Left lung (tissue), 14 donors: ENCODE results near the gene PLEK. TPM values are rescaled to one million over a fixed set of nuclear protein-coding genes. Genes with fewer than 3 reads are reported as not detected.

ENCODE experiments used
- ATAC-seq: fragments of 200-7000 bp; cut with Tn5 transposase; one replicate; pipeline ENCODE4 v1.9.1; 2020; ENCODE audit warnings: moderate library complexity
- DNase-seq, 4 donors: peaks; one replicate each; pipeline ENCODE4 v3.0.0-alpha.2; 2013 to 2020
- H3K27ac ChIP-seq, 2 donors: fragments of 200-600 bp; sonication (generic) in 1 of 2; one replicate each; pipeline versions ENCODE4 v1.5.0 to v1.8.0; 2020 to 2021
- H3K27me3 ChIP-seq, 2 donors: fragments of 200-600 bp; sonication (generic) in 1 of 2; one replicate each; pipeline versions ENCODE4 v1.5.0 to v1.8.0; 2020 to 2021
- H3K36me3 ChIP-seq, 2 donors: fragments of 200-600 bp; sonication (generic) in 1 of 2; one replicate each; pipeline versions ENCODE4 v1.5.0 to v1.8.0; 2020 to 2021
- H3K4me1 ChIP-seq, 2 donors: fragments of 200-600 bp; one replicate each; pipeline ENCODE4 v1.8.0; 2021
- H3K4me3 ChIP-seq, 2 donors: fragments of 200-600 bp; sonication (generic) in 1 of 2; one replicate each; pipeline versions ENCODE4 v1.5.0 to v1.8.0; 2020 to 2021; ENCODE audit warnings: mild to moderate bottlenecking in 1 of 2
- H3K9me3 ChIP-seq, 2 donors: fragments of 200-600 bp; sonication (generic) in 1 of 2; one replicate each; pipeline versions ENCODE4 v1.5.0 to v1.8.0; 2020 to 2021
- CTCF ChIP-seq, 2 donors: fragments of 200-600 bp; sonication (generic) in 1 of 2; IDR thresholded peaks; one replicate each; pipeline versions ENCODE4 v1.5.0 to v1.8.0; 2021; ENCODE audit warnings: antibody characterized with exemption in 2 of 2
- intact Hi-C, 2 donors: fragments of 100-400 bp; cut with DNase I; formaldehyde crosslinking; loops; one replicate each; pipeline versions ENCODE4 v1.11.2 to v1.14.2; 2022
- long read RNA-seq, 12 donors: library from polyadenylated mRNA in 2 of 12; unstranded in 2 of 12; transcript quantifications; one replicate each; pipeline ENCODE4 v2.0.0 and lab custom pipeline, GENCODE V29; 2019 to 2026
- polyA plus RNA-seq, 6 donors: library from polyadenylated mRNA; unstranded; fragments of 120-200 nt; gene quantifications; one replicate each; pipeline ENCODE4 v1.2.1, GENCODE V29; 2013; ENCODE audit not compliant: insufficient read length in 6 of 6
- total RNA-seq, 2 donors: library from RNA; stranded (reverse); fragmentation: NEBNext Ultra II Directional; extraction: Animal tissue kit (Norgen Biotek cat#: 25700); gene quantifications; one replicate each; pipeline ENCODE4 v1.2.1, GENCODE V29; 2021
- donor health status: DM: no; HTN: yes; CAD: no.
- donor health status: DM: no; HTN: no; CAD: no.

The PLEK gene
- total RNA-seq (10 to 100 TPM; 20.2 to 67.3 TPM), polyA plus RNA-seq (10 to 100 TPM in 4 of 6 donors, 1 to 10 TPM in 2; 9.0 to 15.3 (median 10.5) TPM)
- long read RNA-seq, donor 1: 0 reads
- long read RNA-seq, donor 2, partial matches to known transcripts: 8 of 8 reads
- long read RNA-seq, donor 2, other reads (novel, unspliced or antisense): 0 of 8 reads
- long read RNA-seq, donor 3: 0 reads
- long read RNA-seq, donor 4, transcript PLEK-201 (9 exons, 2,869 nt): major isoform, 8 of 14 reads
- long read RNA-seq, donor 4, partial matches to known transcripts: 4 of 14 reads
- long read RNA-seq, donor 4, other reads (novel, unspliced or antisense): 2 of 14 reads
- long read RNA-seq, donor 5, partial matches to known transcripts: 0 of 4 reads
- long read RNA-seq, donor 5, other reads (novel, unspliced or antisense): 0 of 4 reads
- long read RNA-seq, donor 6, transcript PLEK-201 (9 exons, 2,869 nt): major isoform, 5 of 5 reads
- long read RNA-seq, donor 6, partial matches to known transcripts: 0 of 5 reads
- long read RNA-seq, donor 6, other reads (novel, unspliced or antisense): 0 of 5 reads
- long read RNA-seq, donor 7, transcript PLEK-201 (9 exons, 2,869 nt): major isoform, 5 of 5 reads
- long read RNA-seq, donor 7, partial matches to known transcripts: 0 of 5 reads
- long read RNA-seq, donor 7, other reads (novel, unspliced or antisense): 0 of 5 reads
- long read RNA-seq, donor 8, partial matches to known transcripts: 0 of 4 reads
- long read RNA-seq, donor 8, other reads (novel, unspliced or antisense): 0 of 4 reads
- long read RNA-seq, donor 9: 0 reads
- long read RNA-seq, donor 10, transcript PLEK-201 (9 exons, 2,869 nt): major isoform, 21 of 34 reads
- long read RNA-seq, donor 10, partial matches to known transcripts: 9 of 34 reads
- long read RNA-seq, donor 10, other reads (novel, unspliced or antisense): 4 of 34 reads
- long read RNA-seq, donor 11, partial matches to known transcripts: 0 of 5 reads
- long read RNA-seq, donor 11, other reads (novel, unspliced or antisense): 0 of 5 reads
- long read RNA-seq, donor 12, partial matches to known transcripts: 0 of 3 reads
- long read RNA-seq, donor 12, other reads (novel, unspliced or antisense): 0 of 3 reads

DNA sequence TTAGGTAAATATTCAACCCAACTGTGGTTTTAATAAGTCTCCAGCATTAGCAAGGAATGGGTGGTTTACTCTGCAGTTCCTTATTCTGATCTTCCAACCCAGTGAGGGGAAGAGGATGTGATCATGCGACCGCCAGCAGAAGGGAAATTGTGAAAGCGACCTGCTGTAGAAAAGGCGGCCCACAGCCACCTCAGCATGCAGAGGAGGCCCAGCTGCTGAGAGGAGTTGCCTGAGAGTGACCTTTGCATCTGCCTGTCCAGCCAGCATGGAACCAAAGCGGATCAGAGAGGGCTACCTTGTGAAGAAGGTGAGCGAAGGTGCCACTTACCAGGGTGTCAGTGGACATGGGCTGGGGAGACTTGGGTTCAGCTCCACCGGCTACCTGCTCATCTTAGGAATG, at the start of gene PLEK:
Gene PLEK (plus strand): TSS at position 196 of the 400 bp plus-strand sequence. CDS start 70 bp downstream, at position 266.
- peak; percentile 68 for ATAC-seq
- Histone ChIP-seq H3K36me3 (no peaks in the 10 kb centered on the region), H3K27me3 (no peaks in the 10 kb centered on the region), H3K4me1 (peaks cover 0 to 47% of the 10 kb centered on the region in 2 donors), H3K4me3 (peak within 1 kb of the TSS; percentile 6 to 54), H3K27ac (peak within 1 kb of the TSS; percentile 46 to 84), H3K9me3 (no peaks in the 10 kb centered on the region)
- DNase-seq: peak in 2 of 4 donors; percentile 86 to 88
- intact Hi-C loops: no loop called here
- TF ChIP-seq CTCF (IDR thresholded peaks at IDR 0.05): no peak

- Histone ChIP-seq H3K36me3 (no peaks in the 10 kb centered on the region), H3K9me3 (no peaks in the 10 kb centered on the region), H3K27me3 (peaks cover 0 to 29% of the 10 kb centered on the region in 2 donors), H3K4me3 (no peak overlapping the region), H3K4me1 (peaks cover 0 to 29% of the 10 kb centered on the region in 2 donors), H3K27ac (no peak overlapping the region)
- DNase-seq: no peak
- no peak for TF ChIP-seq CTCF (IDR thresholded peaks at IDR 0.05)
- ATAC-seq: no peak
- intact Hi-C loops: no loop called here
These were observed 49.0 kb upstream of the PLEK start for GRCh38 chr2:68316111-68316510.

GRCh38 chr2:68317971-68318913, 46.8 kb upstream of the PLEK start:
- no peak for TF ChIP-seq CTCF (IDR thresholded peaks at IDR 0.05)

DNA sequence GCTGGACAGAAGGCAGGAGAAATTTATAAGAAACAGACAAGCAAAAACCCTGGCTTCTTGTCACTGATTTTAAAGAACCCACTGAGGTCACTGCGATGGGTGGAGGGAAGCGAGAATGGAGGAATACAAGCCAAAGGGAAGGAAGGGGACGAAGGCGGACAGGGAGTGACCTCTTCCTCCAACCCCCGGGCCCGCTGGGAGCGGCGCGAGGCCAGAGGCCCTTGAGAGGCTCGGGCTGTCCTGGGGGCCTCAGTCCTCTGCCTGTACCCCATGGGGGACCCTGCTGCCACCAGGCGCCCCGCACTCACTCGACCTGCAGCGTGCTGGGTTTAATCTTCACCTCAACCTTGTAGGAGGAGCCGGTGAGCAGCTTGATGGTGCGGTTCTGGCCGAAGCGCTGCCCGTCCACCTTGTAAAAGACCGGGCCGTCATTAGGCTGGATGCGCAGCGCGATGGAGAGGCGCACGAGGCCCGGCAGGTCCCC, 46.1 kb upstream of the PLEK start:
- intact Hi-C loops: no loop called here

More at GRCh38 chr2:68317971-68318913, 46.8 kb upstream of the PLEK start:
- no peaks in the 10 kb centered on the region for H3K9me3 ChIP-seq
- H3K4me3 ChIP-seq: peak overlapping the region; percentile 55 to 59
- H3K27ac ChIP-seq: peak overlapping the region; percentile 88 to 92
- ATAC-seq (peak; percentile 8), DNase-seq (peak in 3 of 4 donors; percentile 16 to 78 (median 34))
- H3K27me3 ChIP-seq: peaks cover 0 to 36% of the 10 kb centered on the region in 2 donors
- H3K36me3 ChIP-seq: no peaks in the 10 kb centered on the region
- intact Hi-C loops: no loop called here
- H3K4me1 ChIP-seq: peaks cover 0 to 29% of the 10 kb centered on the region in 2 donors

More for the DNA sequence above, 46.1 kb upstream of the PLEK start:
- Histone ChIP-seq H3K27ac (peak overlapping the region; percentile 88 to 92), H3K4me1 (peaks cover 0 to 29% of the 10 kb centered on the region in 2 donors), H3K4me3 (peak overlapping the region; percentile 55 to 59), H3K36me3 (no peaks in the 10 kb centered on the region), H3K9me3 (no peaks in the 10 kb centered on the region), H3K27me3 (peaks cover 0 to 36% of the 10 kb centered on the region in 2 donors)
- ATAC-seq (peak; percentile 53), DNase-seq (peak in 1 of 4 donors; percentile 82)
- TF ChIP-seq CTCF (IDR thresholded peaks at IDR 0.05): no peak
